RWPE2 (cell line): ENCODE data around the gene SEC61A1.

Source experiments
- ATAC-seq: fragments of 200-7000 bp; cut with Tn5 transposase; 3 replicates; pipeline ENCODE4 v1.9.1; 2021; ENCODE audit warnings: low read depth
- DNase-seq: peaks from one replicate; pipeline ENCODE4 v3.0.0-alpha.2; 2020; ENCODE audit warnings: low spot score
- H3K27ac ChIP-seq: fragments of 450-650 bp; 2 replicates; pipeline ENCODE4 v1.5.1; 2017; ENCODE audit warnings: mild to moderate bottlenecking; ENCODE audit not compliant: poor library complexity, severe bottlenecking
- H3K27me3 ChIP-seq: fragments of 250-450 bp; sonication (Bioruptor Pico); 2 replicates; pipeline ENCODE4 v1.5.1; 2021; ENCODE audit warnings: mild to moderate bottlenecking, moderate library complexity; ENCODE audit not compliant: insufficient read depth, poor library complexity, severe bottlenecking
- H3K36me3 ChIP-seq: fragments of 250-450 bp; sonication (Bioruptor Pico); 2 replicates; pipeline ENCODE4 v1.5.1; 2020; ENCODE audit warnings: low read depth, mild to moderate bottlenecking, moderate library complexity
- H3K4me1 ChIP-seq: fragments of 250-450 bp; sonication (Bioruptor Pico); 2 replicates; pipeline ENCODE4 v1.5.1; 2021; ENCODE audit warnings: mild to moderate bottlenecking, moderate library complexity; ENCODE audit not compliant: insufficient read depth, poor library complexity, severe bottlenecking
- H3K4me3 ChIP-seq: fragments of 250-450 bp; sonication (Bioruptor Pico); 2 replicates; pipeline ENCODE4 v1.5.1; 2021; ENCODE audit warnings: mild to moderate bottlenecking, moderate library complexity; ENCODE audit not compliant: severe bottlenecking
- H3K9me3 ChIP-seq: fragments of 250-450 bp; sonication (Bioruptor Pico); 2 replicates; pipeline ENCODE4 v1.5.1; 2021; ENCODE audit warnings: mild to moderate bottlenecking, moderate library complexity; ENCODE audit not compliant: severe bottlenecking
- CTCF ChIP-seq: fragments of 450-650 bp; IDR thresholded peaks from one replicate; pipeline ENCODE4 v1.5.1; 2017; ENCODE audit warnings: mild to moderate bottlenecking, moderate library complexity; ENCODE audit not compliant: poor library complexity, severe bottlenecking

Gene SEC61A1

GRCh38 chr3:128021768-128022372 is 30.4 kb upstream of the SEC61A1 start:
- Histone ChIP-seq H3K36me3 (no peaks in the 10 kb centered on the region), H3K4me1 (no peaks in the 10 kb centered on the region), H3K9me3 (no peaks in the 10 kb centered on the region), H3K27me3 (no peaks in the 10 kb centered on the region), H3K4me3 (no peak overlapping the region), H3K27ac (no peak overlapping the region)
- TF ChIP-seq CTCF = no peak
- ATAC-seq (no peak), DNase-seq (no peak)

DNA sequence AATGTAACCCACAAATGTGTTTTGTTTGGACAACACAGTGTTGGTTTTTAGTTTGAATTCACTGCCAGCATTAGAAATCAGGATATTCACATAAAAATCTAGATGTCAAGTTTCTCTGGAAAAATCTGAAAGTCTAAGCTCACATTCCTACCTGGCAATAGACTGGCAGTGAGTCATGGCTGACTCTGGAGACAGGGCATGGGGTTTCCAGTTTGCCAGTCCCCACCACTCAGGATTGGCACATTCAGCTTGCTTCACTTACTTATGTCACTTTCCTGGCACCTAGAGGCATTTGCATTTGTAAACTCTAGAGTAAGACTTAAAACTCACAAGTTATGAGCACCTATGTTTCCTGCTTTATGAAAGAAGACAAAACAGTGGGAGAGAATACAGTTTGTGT is 19.1 kb upstream of the SEC61A1 start:
- Histone ChIP-seq H3K36me3 (no peaks in the 10 kb centered on the region), H3K4me1 (no peaks in the 10 kb centered on the region), H3K9me3 (no peaks in the 10 kb centered on the region), H3K4me3 (no peak overlapping the region), H3K27me3 (no peaks in the 10 kb centered on the region), H3K27ac (no peak overlapping the region)
- ATAC-seq (peak; percentile 72; the same call in 2 of the 3 replicates), DNase-seq (no peak)
- no peak for TF ChIP-seq CTCF

GRCh38 chr3:128036119-128036518 is 16.1 kb upstream of the SEC61A1 start:
- Histone ChIP-seq H3K4me3 (no peak overlapping the region), H3K36me3 (no peaks in the 10 kb centered on the region), H3K27me3 (no peaks in the 10 kb centered on the region), H3K9me3 (no peaks in the 10 kb centered on the region), H3K27ac (no peak overlapping the region), H3K4me1 (no peaks in the 10 kb centered on the region)
- ATAC-seq (no peak), DNase-seq (no peak)
- no peak for TF ChIP-seq CTCF

DNA sequence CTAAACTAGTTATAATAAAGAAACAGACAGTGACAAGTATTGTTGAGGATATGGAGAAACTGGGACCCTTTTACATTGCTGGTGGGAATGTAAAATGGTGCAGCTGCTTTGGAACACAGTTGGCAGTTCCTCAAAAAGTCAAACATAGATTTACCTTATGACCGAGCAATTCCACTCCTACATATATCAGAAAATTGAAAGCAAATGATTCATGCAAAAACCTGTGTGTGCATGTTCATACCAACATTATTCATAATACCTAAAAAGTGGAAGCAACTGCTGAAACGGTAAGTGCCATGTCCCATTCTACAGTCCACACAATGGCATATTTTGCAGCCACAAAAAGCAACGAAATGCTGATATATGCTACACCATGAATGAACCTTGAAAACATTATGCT is 12.2 kb upstream of the SEC61A1 start:
- DNase-seq = no peak
- H3K9me3 ChIP-seq = no peaks in the 10 kb centered on the region
- no peak overlapping the region for H3K4me3 ChIP-seq
- H3K4me1 ChIP-seq = no peaks in the 10 kb centered on the region
- H3K36me3 ChIP-seq = no peaks in the 10 kb centered on the region
- no peak for TF ChIP-seq CTCF
- no peak for ATAC-seq
- no peak overlapping the region for H3K27ac ChIP-seq
- H3K27me3 ChIP-seq = no peaks in the 10 kb centered on the region

- Histone ChIP-seq H3K27ac (no peak overlapping the region), H3K4me1 (no peaks in the 10 kb centered on the region), H3K36me3 (no peaks in the 10 kb centered on the region), H3K27me3 (no peaks in the 10 kb centered on the region), H3K9me3 (no peaks in the 10 kb centered on the region), H3K4me3 (no peak overlapping the region)
- ATAC-seq (no peak), DNase-seq (no peak)
- no peak for TF ChIP-seq CTCF
These were observed 11.6 kb upstream of the SEC61A1 start for GRCh38 chr3:128040660-128041059.
